ENCODE measurements around the gene ARL6IP5.

DNA sequence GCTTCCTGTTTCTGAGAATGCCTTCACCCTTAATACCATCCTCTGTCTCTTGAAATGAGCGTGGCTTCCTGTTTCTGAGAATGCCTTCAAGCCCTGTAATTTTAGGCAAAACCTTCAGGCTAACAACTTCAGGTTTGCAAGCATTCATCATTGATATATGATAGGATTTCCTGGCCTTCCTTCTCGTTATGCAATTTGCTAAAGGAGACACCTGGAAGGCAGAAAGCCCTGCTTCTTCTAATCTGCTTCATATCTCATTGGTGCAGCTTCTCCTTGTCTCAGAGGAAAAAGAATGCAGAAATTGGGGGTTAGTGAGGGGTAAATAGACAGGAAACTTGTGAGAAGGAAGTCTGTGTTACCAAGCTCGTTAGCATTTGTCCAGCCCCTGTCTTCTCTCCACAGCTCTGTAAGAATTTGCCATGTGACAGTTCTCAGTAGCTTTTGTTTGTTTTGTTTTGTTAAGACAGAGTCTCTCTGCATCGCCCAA lies 7.3 kb downstream of the ARL6IP5 start:
- no peak for TF ChIP-seq POLR2A (IDR thresholded peaks at IDR 0.05; ENCODE audit: low read depth, low read length)
- no peak for TF ChIP-seq POLR2AphosphoS5 (IDR thresholded peaks at IDR 0.05; ENCODE audit: low read depth, low read length)

All from GM12891 (cell line).